Measurements from ENCODE around the gene LRRC1.

LRRC1 gene

DNA sequence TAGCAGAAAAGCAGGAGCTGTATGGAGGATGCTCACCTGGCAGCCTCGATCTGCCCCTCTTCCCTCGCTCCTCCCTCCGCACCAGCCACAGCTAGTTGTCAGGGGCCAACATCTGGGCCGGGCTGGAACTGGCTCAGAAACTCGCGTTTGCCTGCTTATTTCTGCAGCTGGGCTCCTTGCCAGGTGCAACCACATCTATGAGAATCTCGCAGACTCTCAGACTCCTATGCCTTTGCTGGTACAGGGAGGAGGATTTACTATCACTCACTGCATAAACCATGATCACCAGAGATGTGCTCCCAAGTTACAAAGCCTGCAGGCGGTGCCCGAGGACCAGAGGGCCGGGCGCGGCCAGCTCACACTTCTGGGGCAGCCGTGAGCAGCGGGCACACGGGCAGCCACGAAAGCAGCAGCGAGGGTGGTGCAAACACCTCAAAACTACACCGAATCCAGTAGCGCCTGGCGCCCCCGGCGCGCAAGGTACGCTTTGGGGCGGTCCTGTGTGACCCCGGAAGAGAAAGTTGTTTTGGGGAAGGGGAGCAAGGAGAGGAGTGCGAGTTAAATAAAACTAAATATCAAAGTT lies 577 bp upstream of the LRRC1 start:
- Histone ChIP-seq H3K27ac (ENCODE audit: extremely low read depth, low read depth, low read length) (peak overlapping the region; percentile 86), H3K36me3 (ENCODE audit: control insufficient read depth in 2 of 2, insufficient read depth in 1 of 2, low read length in 2 of 2) (no peaks in the 10 kb centered on the region), H3K4me3 (ENCODE audit: low read depth, low read length) (peak overlapping the region; percentile 77), H3K9me3 (ENCODE audit: control insufficient read depth, insufficient read depth, low read depth, low read length) (no peaks in the 10 kb centered on the region), H3K4me1 (ENCODE audit: control insufficient read depth, insufficient read depth, low read length) (peaks cover 12% of the 10 kb centered on the region)
- CTCF ChIA-PET, result interaction anchor here (0.7 to 7.7 kb wide), 17 partner anchors 8 to 564 kb away, joined by 3 to 127 read pairs (median 3); no protein-coding TSS in a partner anchor
- POLR2A ChIA-PET, result interaction anchor here (0.5 to 3.1 kb wide), 32 partner anchors 12 to 1641 kb away, joined by 3 to 41 read pairs (median 4); partner anchors contain the start of gene GCLC
- TF ChIP-seq ZNF561 (tag by site-specific recombination; IDR thresholded peaks at IDR 0.05; ENCODE audit: borderline replicate concordance), result no peak
- TF ChIP-seq ZNF76 (tag by site-specific recombination; IDR thresholded peaks at IDR 0.05; ENCODE audit: borderline replicate concordance, low read depth), result no peak
- TF ChIP-seq ZNF558 (tag by site-specific recombination; IDR thresholded peaks at IDR 0.05), result no peak
- TF ChIP-seq, protein P1, sequence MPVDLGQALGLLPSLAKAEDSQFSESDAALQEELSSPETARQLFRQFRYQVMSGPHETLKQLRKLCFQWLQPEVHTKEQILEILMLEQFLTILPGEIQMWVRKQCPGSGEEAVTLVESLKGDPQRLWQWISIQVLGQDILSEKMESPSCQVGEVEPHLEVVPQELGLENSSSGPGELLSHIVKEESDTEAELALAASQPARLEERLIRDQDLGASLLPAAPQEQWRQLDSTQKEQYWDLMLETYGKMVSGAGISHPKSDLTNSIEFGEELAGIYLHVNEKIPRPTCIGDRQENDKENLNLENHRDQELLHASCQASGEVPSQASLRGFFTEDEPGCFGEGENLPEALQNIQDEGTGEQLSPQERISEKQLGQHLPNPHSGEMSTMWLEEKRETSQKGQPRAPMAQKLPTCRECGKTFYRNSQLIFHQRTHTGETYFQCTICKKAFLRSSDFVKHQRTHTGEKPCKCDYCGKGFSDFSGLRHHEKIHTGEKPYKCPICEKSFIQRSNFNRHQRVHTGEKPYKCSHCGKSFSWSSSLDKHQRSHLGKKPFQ (tag by site-specific recombination; IDR thresholded peaks at IDR 0.05), result no peak
- no peak; the same call in 1 of the 2 replicates for TF ChIP-seq ZNF629 (tag by site-specific recombination; IDR thresholded peaks at IDR 0.05)
- TF ChIP-seq HOXD13 (CRISPR knock-in tag; IDR thresholded peaks at IDR 0.05; ENCODE audit: borderline replicate concordance), result no peak
- no peak for TF ChIP-seq ZNF549 (tag by site-specific recombination; IDR thresholded peaks at IDR 0.05)
- no peak for TF ChIP-seq RBAK (tag by site-specific recombination; IDR thresholded peaks at IDR 0.05)
- peak; percentile 53; the same call in 1 of the 2 replicates for TF ChIP-seq ZNF600 (tag by site-specific recombination; IDR thresholded peaks at IDR 0.05)
- TF ChIP-seq MEIS1 (CRISPR knock-in tag; IDR thresholded peaks at IDR 0.05; ENCODE audit: borderline replicate concordance), result no peak
- TF ChIP-seq ZNF155 (tag by site-specific recombination; IDR thresholded peaks at IDR 0.05), result no peak
- TF ChIP-seq, protein P2, sequence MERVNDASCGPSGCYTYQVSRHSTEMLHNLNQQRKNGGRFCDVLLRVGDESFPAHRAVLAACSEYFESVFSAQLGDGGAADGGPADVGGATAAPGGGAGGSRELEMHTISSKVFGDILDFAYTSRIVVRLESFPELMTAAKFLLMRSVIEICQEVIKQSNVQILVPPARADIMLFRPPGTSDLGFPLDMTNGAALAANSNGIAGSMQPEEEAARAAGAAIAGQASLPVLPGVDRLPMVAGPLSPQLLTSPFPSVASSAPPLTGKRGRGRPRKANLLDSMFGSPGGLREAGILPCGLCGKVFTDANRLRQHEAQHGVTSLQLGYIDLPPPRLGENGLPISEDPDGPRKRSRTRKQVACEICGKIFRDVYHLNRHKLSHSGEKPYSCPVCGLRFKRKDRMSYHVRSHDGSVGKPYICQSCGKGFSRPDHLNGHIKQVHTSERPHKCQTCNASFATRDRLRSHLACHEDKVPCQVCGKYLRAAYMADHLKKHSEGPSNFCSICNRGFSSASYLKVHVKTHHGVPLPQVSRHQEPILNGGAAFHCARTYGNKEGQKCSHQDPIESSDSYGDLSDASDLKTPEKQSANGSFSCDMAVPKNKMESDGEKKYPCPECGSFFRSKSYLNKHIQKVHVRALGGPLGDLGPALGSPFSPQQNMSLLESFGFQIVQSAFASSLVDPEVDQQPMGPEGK (tag by site-specific recombination; IDR thresholded peaks at IDR 0.05), result no peak
- peak; percentile 56 for TF ChIP-seq ZBTB20 (tag by site-specific recombination; IDR thresholded peaks at IDR 0.05)
- TF ChIP-seq ZNF19 (tag by site-specific recombination; IDR thresholded peaks at IDR 0.05; ENCODE audit: low read depth), result no peak
- no peak for TF ChIP-seq ZNF138 (tag by site-specific recombination; IDR thresholded peaks at IDR 0.05; ENCODE audit: borderline replicate concordance)
- TF ChIP-seq, protein P3, sequence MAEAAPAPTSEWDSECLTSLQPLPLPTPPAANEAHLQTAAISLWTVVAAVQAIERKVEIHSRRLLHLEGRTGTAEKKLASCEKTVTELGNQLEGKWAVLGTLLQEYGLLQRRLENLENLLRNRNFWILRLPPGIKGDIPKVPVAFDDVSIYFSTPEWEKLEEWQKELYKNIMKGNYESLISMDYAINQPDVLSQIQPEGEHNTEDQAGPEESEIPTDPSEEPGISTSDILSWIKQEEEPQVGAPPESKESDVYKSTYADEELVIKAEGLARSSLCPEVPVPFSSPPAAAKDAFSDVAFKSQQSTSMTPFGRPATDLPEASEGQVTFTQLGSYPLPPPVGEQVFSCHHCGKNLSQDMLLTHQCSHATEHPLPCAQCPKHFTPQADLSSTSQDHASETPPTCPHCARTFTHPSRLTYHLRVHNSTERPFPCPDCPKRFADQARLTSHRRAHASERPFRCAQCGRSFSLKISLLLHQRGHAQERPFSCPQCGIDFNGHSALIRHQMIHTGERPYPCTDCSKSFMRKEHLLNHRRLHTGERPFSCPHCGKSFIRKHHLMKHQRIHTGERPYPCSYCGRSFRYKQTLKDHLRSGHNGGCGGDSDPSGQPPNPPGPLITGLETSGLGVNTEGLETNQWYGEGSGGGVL (tag by site-specific recombination; IDR thresholded peaks at IDR 0.05), result no peak
- peak; percentile 47; the same call in 1 of the 2 replicates for TF ChIP-seq ZNF24 (tag by site-specific recombination; IDR thresholded peaks at IDR 0.05)
- TF ChIP-seq ZSCAN23 (tag by site-specific recombination; IDR thresholded peaks at IDR 0.05), result no peak
- no peak for TF ChIP-seq SCRT1 (tag by site-specific recombination; IDR thresholded peaks at IDR 0.05; ENCODE audit: borderline replicate concordance)
- TF ChIP-seq ZNF621 (tag by site-specific recombination; IDR thresholded peaks at IDR 0.05), result no peak
- TF ChIP-seq SALL2 (tag by site-specific recombination; IDR thresholded peaks at IDR 0.05; ENCODE audit: borderline replicate concordance), result no peak
- TF ChIP-seq, protein P4, sequence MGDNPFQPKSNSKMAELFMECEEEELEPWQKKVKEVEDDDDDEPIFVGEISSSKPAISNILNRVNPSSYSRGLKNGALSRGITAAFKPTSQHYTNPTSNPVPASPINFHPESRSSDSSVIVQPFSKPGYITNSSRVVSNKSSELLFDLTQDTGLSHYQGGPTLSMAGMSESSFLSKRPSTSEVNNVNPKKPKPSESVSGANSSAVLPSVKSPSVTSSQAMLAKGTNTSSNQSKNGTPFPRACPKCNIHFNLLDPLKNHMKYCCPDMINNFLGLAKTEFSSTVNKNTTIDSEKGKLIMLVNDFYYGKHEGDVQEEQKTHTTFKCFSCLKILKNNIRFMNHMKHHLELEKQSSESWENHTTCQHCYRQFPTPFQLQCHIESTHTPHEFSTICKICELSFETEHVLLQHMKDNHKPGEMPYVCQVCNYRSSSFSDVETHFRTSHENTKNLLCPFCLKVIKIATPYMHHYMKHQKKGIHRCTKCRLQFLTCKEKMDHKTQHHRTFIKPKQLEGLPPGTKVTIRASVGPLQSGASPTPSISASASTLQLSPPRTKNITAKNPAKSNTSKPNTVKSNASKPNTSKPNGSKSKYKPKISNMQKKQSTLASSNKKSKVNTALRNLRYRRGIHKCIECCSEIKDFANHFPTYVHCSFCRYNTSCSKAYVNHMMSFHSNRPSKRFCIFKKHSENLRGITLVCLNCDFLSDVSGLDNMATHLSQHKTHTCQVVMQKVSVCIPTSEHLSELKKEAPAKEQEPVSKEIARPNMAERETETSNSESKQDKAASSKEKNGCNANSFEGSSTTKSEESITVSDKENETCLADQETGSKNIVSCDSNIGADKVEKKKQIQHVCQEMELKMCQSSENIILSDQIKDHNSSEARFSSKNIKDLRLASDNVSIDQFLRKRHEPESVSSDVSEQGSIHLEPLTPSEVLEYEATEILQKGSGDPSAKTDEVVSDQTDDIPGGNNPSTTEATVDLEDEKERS (tag by site-specific recombination; IDR thresholded peaks at IDR 0.05), result no peak
- TF ChIP-seq ZNF501 (tag by site-specific recombination; IDR thresholded peaks at IDR 0.05), result no peak; the same call in 1 of the 2 replicates
- no peak for TF ChIP-seq ZBTB7A (tag by site-specific recombination; IDR thresholded peaks at IDR 0.05; ENCODE audit: low read depth)
- no peak for TF ChIP-seq ZNF174 (tag by site-specific recombination; IDR thresholded peaks at IDR 0.05)
- TF ChIP-seq ZNF23 (tag by site-specific recombination; IDR thresholded peaks at IDR 0.05; ENCODE audit: borderline replicate concordance), result no peak
- no peak for TF ChIP-seq IKZF3 (tag by site-specific recombination; IDR thresholded peaks at IDR 0.05)
- no peak for TF ChIP-seq ZNF843 (tag by site-specific recombination; IDR thresholded peaks at IDR 0.05)
- TF ChIP-seq ZNF302 (tag by site-specific recombination; IDR thresholded peaks at IDR 0.05; ENCODE audit: low read depth), result no peak
- no peak for TF ChIP-seq ZNF391 (tag by site-specific recombination; IDR thresholded peaks at IDR 0.05; ENCODE audit: borderline replicate concordance, low read depth)

Data from HEK293 (cell line).